ENCODE data around the gene BTBD2. TPM values are rescaled to one million over a fixed set of nuclear protein-coding genes. Genes with fewer than 3 reads are reported as not detected.

Gene BTBD2
- total and polyA plus RNA-seq, 2 experiments from 2014 or later: 23.8 to 130 TPM

DNA sequence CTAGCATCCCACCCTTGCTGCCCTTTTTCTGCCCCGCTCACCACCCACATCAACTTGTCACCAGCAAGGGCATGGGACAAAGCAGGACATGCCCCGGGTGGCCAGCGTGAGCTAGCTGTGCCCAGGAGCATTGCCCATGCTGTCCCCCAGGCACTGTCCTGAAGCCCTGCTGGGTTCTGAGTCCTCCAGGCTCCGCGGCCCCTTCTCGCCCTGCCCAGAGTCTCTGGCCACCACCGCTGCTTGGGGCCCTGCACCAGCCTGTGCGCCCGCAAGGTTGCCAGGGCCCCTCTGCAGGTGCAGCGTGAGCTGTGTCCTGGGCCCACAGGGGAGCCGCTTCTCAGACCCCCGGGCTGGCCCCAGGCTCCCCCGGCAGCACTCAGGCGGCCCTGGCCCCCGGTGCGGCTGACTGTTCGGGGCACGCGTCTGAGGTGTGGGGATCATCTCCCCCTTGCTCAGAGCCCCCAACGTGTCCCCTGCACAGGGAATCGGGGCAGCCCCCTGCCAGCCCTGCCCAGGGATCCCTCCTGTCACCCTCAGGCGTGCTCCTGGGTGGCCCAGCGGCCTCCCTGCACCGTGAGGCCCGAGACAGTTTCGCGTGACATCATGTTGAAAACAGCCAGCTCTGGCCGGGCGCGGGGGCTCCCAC is 70.5 kb downstream of the BTBD2 start:
- no peak overlapping the region for H3K27ac ChIP-seq (ENCODE audit: low read depth)
- no peaks in the 10 kb centered on the region; the same call in 1 of the 2 replicates for H3K36me3 ChIP-seq (ENCODE audit: insufficient read depth)
- peaks cover 21% of the 10 kb centered on the region for H3K27me3 Mint-ChIP-seq (ENCODE audit: insufficient read depth, low read depth, poor library complexity)
- H2AFZ ChIP-seq: no peak overlapping the region
- no peaks in the 10 kb centered on the region for H3K27me3 ChIP-seq (ENCODE audit: insufficient read depth)
- TF ChIP-seq CREB1 (CRISPR knock-in tag; IDR thresholded peaks at IDR 0.05; ENCODE audit: low read depth): no peak
- no peak for TF ChIP-seq EZH2 (IDR thresholded peaks at IDR 0.05; ENCODE audit: low read depth, unreplicated experiment)
- TF ChIP-seq, protein P1, sequence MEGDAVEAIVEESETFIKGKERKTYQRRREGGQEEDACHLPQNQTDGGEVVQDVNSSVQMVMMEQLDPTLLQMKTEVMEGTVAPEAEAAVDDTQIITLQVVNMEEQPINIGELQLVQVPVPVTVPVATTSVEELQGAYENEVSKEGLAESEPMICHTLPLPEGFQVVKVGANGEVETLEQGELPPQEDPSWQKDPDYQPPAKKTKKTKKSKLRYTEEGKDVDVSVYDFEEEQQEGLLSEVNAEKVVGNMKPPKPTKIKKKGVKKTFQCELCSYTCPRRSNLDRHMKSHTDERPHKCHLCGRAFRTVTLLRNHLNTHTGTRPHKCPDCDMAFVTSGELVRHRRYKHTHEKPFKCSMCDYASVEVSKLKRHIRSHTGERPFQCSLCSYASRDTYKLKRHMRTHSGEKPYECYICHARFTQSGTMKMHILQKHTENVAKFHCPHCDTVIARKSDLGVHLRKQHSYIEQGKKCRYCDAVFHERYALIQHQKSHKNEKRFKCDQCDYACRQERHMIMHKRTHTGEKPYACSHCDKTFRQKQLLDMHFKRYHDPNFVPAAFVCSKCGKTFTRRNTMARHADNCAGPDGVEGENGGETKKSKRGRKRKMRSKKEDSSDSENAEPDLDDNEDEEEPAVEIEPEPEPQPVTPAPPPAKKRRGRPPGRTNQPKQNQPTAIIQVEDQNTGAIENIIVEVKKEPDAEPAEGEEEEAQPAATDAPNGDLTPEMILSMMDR (conservative IDR thresholded peaks at IDR 0.05; ENCODE audit: low read depth in 2 of 2): no peak
- no peak for TF ChIP-seq JUNB (IDR thresholded peaks at IDR 0.05; ENCODE audit: unreplicated experiment)
- TF ChIP-seq, protein P2, sequence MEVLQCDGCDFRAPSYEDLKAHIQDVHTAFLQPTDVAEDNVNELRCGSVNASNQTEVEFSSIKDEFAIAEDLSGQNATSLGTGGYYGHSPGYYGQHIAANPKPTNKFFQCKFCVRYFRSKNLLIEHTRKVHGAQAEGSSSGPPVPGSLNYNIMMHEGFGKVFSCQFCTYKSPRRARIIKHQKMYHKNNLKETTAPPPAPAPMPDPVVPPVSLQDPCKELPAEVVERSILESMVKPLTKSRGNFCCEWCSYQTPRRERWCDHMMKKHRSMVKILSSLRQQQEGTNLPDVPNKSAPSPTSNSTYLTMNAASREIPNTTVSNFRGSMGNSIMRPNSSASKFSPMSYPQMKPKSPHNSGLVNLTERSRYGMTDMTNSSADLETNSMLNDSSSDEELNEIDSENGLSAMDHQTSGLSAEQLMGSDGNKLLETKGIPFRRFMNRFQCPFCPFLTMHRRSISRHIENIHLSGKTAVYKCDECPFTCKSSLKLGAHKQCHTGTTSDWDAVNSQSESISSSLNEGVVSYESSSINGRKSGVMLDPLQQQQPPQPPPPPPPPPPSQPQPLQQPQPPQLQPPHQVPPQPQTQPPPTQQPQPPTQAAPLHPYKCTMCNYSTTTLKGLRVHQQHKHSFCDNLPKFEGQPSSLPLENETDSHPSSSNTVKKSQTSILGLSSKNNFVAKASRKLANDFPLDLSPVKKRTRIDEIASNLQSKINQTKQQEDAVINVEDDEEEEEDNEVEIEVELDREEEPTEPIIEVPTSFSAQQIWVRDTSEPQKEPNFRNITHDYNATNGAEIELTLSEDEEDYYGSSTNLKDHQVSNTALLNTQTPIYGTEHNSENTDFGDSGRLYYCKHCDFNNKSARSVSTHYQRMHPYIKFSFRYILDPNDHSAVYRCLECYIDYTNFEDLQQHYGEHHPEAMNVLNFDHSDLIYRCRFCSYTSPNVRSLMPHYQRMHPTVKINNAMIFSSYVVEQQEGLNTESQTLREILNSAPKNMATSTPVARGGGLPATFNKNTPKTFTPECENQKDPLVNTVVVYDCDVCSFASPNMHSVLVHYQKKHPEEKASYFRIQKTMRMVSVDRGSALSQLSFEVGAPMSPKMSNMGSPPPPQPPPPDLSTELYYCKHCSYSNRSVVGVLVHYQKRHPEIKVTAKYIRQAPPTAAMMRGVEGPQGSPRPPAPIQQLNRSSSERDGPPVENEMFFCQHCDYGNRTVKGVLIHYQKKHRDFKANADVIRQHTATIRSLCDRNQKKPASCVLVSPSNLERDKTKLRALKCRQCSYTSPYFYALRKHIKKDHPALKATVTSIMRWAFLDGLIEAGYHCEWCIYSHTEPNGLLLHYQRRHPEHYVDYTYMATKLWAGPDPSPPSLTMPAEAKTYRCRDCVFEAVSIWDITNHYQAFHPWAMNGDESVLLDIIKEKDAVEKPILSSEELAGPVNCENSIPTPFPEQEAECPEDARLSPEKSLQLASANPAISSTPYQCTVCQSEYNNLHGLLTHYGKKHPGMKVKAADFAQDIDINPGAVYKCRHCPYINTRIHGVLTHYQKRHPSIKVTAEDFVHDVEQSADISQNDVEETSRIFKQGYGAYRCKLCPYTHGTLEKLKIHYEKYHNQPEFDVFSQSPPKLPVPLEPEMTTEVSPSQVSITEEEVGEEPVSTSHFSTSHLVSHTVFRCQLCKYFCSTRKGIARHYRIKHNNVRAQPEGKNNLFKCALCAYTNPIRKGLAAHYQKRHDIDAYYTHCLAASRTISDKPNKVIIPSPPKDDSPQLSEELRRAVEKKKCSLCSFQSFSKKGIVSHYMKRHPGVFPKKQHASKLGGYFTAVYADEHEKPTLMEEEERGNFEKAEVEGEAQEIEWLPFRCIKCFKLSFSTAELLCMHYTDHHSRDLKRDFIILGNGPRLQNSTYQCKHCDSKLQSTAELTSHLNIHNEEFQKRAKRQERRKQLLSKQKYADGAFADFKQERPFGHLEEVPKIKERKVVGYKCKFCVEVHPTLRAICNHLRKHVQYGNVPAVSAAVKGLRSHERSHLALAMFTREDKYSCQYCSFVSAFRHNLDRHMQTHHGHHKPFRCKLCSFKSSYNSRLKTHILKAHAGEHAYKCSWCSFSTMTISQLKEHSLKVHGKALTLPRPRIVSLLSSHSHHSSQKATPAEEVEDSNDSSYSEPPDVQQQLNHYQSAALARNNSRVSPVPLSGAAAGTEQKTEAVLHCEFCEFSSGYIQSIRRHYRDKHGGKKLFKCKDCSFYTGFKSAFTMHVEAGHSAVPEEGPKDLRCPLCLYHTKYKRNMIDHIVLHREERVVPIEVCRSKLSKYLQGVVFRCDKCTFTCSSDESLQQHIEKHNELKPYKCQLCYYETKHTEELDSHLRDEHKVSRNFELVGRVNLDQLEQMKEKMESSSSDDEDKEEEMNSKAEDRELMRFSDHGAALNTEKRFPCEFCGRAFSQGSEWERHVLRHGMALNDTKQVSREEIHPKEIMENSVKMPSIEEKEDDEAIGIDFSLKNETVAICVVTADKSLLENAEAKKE (CRISPR knock-in tag; IDR thresholded peaks at IDR 0.05): no peak
- TF ChIP-seq, protein P3, sequence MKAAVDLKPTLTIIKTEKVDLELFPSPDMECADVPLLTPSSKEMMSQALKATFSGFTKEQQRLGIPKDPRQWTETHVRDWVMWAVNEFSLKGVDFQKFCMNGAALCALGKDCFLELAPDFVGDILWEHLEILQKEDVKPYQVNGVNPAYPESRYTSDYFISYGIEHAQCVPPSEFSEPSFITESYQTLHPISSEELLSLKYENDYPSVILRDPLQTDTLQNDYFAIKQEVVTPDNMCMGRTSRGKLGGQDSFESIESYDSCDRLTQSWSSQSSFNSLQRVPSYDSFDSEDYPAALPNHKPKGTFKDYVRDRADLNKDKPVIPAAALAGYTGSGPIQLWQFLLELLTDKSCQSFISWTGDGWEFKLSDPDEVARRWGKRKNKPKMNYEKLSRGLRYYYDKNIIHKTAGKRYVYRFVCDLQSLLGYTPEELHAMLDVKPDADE (IDR thresholded peaks at IDR 0.05): no peak
- no peak for TF ChIP-seq NANOG (IDR thresholded peaks at IDR 0.05; ENCODE audit: borderline replicate concordance)
- TF ChIP-seq, protein P4, sequence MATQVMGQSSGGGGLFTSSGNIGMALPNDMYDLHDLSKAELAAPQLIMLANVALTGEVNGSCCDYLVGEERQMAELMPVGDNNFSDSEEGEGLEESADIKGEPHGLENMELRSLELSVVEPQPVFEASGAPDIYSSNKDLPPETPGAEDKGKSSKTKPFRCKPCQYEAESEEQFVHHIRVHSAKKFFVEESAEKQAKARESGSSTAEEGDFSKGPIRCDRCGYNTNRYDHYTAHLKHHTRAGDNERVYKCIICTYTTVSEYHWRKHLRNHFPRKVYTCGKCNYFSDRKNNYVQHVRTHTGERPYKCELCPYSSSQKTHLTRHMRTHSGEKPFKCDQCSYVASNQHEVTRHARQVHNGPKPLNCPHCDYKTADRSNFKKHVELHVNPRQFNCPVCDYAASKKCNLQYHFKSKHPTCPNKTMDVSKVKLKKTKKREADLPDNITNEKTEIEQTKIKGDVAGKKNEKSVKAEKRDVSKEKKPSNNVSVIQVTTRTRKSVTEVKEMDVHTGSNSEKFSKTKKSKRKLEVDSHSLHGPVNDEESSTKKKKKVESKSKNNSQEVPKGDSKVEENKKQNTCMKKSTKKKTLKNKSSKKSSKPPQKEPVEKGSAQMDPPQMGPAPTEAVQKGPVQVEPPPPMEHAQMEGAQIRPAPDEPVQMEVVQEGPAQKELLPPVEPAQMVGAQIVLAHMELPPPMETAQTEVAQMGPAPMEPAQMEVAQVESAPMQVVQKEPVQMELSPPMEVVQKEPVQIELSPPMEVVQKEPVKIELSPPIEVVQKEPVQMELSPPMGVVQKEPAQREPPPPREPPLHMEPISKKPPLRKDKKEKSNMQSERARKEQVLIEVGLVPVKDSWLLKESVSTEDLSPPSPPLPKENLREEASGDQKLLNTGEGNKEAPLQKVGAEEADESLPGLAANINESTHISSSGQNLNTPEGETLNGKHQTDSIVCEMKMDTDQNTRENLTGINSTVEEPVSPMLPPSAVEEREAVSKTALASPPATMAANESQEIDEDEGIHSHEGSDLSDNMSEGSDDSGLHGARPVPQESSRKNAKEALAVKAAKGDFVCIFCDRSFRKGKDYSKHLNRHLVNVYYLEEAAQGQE (IDR thresholded peaks at IDR 0.05; ENCODE audit: unreplicated experiment): no peak
- TF ChIP-seq STAT1 (IDR thresholded peaks at IDR 0.05; ENCODE audit: unreplicated experiment): no peak
- TF ChIP-seq ZNF331 (CRISPR knock-in tag; IDR thresholded peaks at IDR 0.05; ENCODE audit: low read depth): no peak
- no peak for TF ChIP-seq EZH2phosphoT487 (IDR thresholded peaks at IDR 0.05; ENCODE audit: unreplicated experiment)
- no peak for TF ChIP-seq ZNF114 (CRISPR knock-in tag; IDR thresholded peaks at IDR 0.05)
- no peak for TF ChIP-seq POLR2AphosphoS5 (IDR thresholded peaks at IDR 0.05; ENCODE audit: low read depth)
- H3K4me3 ChIP-seq: no peak overlapping the region
- ATAC-seq (no peak), DNase-seq (ENCODE audit: low spot score) (no peak)
- peaks cover 19% of the 10 kb centered on the region for H3K4me1 Mint-ChIP-seq
- H3K4me2 ChIP-seq: no peak overlapping the region
- no peaks in the 10 kb centered on the region for H3K9me3 Mint-ChIP-seq
- no peak overlapping the region for H3K27ac Mint-ChIP-seq
- peaks cover 4% of the 10 kb centered on the region for H3K36me3 Mint-ChIP-seq (ENCODE audit: low read depth)
- peaks cover 37% of the 10 kb centered on the region for H4K20me1 ChIP-seq (replicated peaks; ENCODE audit: insufficient read depth)
- H3K79me2 ChIP-seq (replicated peaks; ENCODE audit: insufficient read depth): peaks cover 83% of the 10 kb centered on the region
- H3K9me2 ChIP-seq (ENCODE audit: insufficient read depth): no peaks in the 10 kb centered on the region
- peaks cover 5% of the 10 kb centered on the region for H3F3A ChIP-seq (replicated peaks; ENCODE audit: low read depth)
- no peak overlapping the region; the same call in 2 of the 3 replicates for H3K4me3 Mint-ChIP-seq
- H3K4me1 ChIP-seq (ENCODE audit: insufficient read depth): peaks cover 11% of the 10 kb centered on the region
